Hepatocyte (in vitro differentiated cells): ENCODE data around the gene C18orf54. TPM values are rescaled to one million over a fixed set of nuclear protein-coding genes. Genes with fewer than 3 reads are reported as not detected.
A peak's percentile ranks its signal among the peaks of the same experiment; 100 is the strongest.
"Not testable (repeated sequence)": the region's sequence is repeated elsewhere in the genome, so short reads cannot be mapped to it uniquely, and the experiment has no call there.

Experiments
- DNase-seq: peaks from one replicate; pipeline ENCODE4 v3.0.0-alpha.2; 2016; ENCODE audit warnings: low spot score
- H2AFZ ChIP-seq: fragments of 200-600 bp; sonication (generic); 2 replicates; pipeline ENCODE4 v1.6.0; 2016; ENCODE audit warnings: antibody characterized with exemption, mild to moderate bottlenecking
- H3K27ac ChIP-seq: fragments of 200-600 bp; sonication (generic); 2 replicates; pipeline ENCODE4 v1.5.1; 2016; ENCODE audit warnings: mild to moderate bottlenecking
- H3K27me3 ChIP-seq: fragments of 200-600 bp; sonication (generic); 2 replicates; pipeline ENCODE4 v1.6.1; 2016
- H3K36me3 ChIP-seq: fragments of 200-600 bp; sonication (generic); replicated peaks from 2 replicates; pipeline ENCODE4 v1.5.1; 2016; ENCODE audit warnings: low read depth; ENCODE audit not compliant: insufficient read depth
- H3K4me1 ChIP-seq: fragments of 200-600 bp; sonication (generic); 2 replicates; pipeline ENCODE4 v1.5.1; 2016; ENCODE audit warnings: mild to moderate bottlenecking, moderate library complexity; ENCODE audit not compliant: insufficient read depth
- H3K4me2 ChIP-seq: fragments of 200-600 bp; sonication (generic); 2 replicates; pipeline ENCODE4 v1.6.0; 2016
- H3K4me3 ChIP-seq: fragments of 200-600 bp; sonication (generic); 2 replicates; pipeline ENCODE4 v1.5.1; 2016; ENCODE audit warnings: mild to moderate bottlenecking
- H3K79me2 ChIP-seq: fragments of 200-600 bp; sonication (generic); 2 replicates; pipeline ENCODE4 v1.6.0; 2017; ENCODE audit warnings: mild to moderate bottlenecking
- H3K9me2 ChIP-seq: fragments of 200-600 bp; sonication (generic); replicated peaks from 2 replicates; pipeline ENCODE4 v1.6.0; 2017; ENCODE audit warnings: mild to moderate bottlenecking; ENCODE audit not compliant: insufficient read depth
- H3K9me3 ChIP-seq: fragments of 200-600 bp; sonication (generic); 2 replicates; pipeline ENCODE4 v1.5.1; 2016; ENCODE audit warnings: low read depth, mild to moderate bottlenecking
- H4K20me1 ChIP-seq: fragments of 200-600 bp; sonication (generic); 2 replicates; pipeline ENCODE4 v1.6.0; 2016; ENCODE audit warnings: mild to moderate bottlenecking; ENCODE audit not compliant: insufficient read depth, poor library complexity, severe bottlenecking
- EZH2 ChIP-seq: fragments of 200-600 bp; sonication (generic); IDR thresholded peaks from 2 replicates; pipeline ENCODE4 v1.6.1; 2016; ENCODE audit warnings: antibody characterized with exemption, mild to moderate bottlenecking, borderline replicate concordance
- EZH2phosphoT487 ChIP-seq: fragments of 200-600 bp; sonication (generic); IDR thresholded peaks from one replicate; pipeline ENCODE4 v1.6.1; 2018; ENCODE audit warnings: antibody characterized with exemption, mild to moderate bottlenecking, low read depth, moderate library complexity; ENCODE audit not compliant: unreplicated experiment, severe bottlenecking
- WGBS: methylation state at CpG from one replicate; pipeline ENCODE4 v1.1.6; 2016; ENCODE audit warnings: low lambda C conversion rate; ENCODE audit errors: missing lambda C conversion rate; 5-methylcytosine and 5-hydroxymethylcytosine counted together
- polyA plus RNA-seq: library from polyadenylated mRNA; unstranded; fragments of >200 nt; fragmentation: Nextera tagmentation; extraction: Ambion mirVana; gene quantifications from 2 replicates; pipeline ENCODE4 v1.2.1, GENCODE V29; 2016
- total RNA-seq: library from RNA; depleted of rRNA; stranded (reverse); fragments of >200 nt; gene quantifications from 2 replicates; pipeline ENCODE4 v1.2.3, GENCODE V29; 2014
- TF ChIP-seq, protein P1 (sequence below): fragments of 200-600 bp; sonication (generic); IDR thresholded peaks from 2 replicates; pipeline ENCODE4 v1.5.1; 2016; ENCODE audit warnings: antibody characterized with exemption, mild to moderate bottlenecking; ENCODE audit not compliant: poor library complexity

Gene C18orf54
- total RNA-seq (1.8 and 6.5 TPM in 2 replicates), polyA plus RNA-seq (1.1 and 1.3 TPM in 2 replicates)

DNA sequence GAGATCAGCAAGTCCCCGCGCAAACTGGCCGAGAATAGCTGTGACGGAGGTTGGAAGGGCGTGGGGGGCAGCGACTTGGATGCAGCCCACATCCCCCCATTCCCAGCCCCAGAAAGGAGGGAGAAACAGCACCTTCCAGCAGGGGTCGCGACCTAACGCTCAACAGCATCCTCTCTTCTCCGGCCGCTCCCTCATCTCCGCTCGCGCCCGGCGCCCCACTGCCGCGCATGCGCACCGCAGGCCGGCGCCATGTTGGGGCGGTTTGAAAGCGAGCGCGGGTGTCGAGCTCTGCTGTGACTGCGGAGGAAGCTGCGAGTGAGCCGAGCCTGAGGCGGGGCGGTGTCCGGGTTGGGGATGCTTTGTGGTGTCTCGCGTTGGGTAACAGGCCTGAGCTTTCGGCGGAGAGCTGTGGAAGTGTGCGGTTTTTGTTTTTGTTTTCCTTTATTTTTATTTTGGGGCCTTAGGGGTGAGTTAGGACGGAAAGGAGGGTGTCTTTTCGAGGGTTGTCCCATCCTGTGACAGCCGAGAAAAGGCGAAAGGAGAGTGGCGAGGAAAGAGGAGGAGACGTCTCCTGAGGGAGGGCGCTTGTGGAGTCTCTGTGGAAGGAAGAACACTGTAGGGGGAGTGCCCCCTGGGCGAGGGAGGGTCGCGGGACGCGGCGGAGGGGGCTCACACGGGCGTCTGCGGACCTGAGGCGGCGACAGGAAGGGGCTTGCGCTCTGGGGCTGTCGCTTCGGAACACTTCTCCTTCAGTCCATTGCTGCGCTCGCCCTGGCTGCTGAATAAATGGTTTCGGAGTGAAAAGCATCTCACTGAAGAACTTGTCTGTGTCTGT lies at the start of gene C18orf54, which contains the start of gene STARD6:
Gene C18orf54 (plus strand): TSS at position 247 of the 835 bp plus-strand sequence. CDS start 2,667 bp downstream, outside the sequence.
Gene STARD6 (minus strand): TSS at position 199 of the 835 bp plus-strand sequence. CDS start 3,285 bp downstream, outside the sequence.
- Histone ChIP-seq H3K27ac (peak within 1 kb of the TSS; percentile 57), H2AFZ (peak within 1 kb of the TSS; percentile 91), H3K4me3 (peak within 1 kb of the TSS; percentile 86), H3K27me3 (no peaks in the 10 kb centered on the region), H3K9me3 (no peaks in the 10 kb centered on the region), H3K79me2 (peaks cover 5% of the 10 kb centered on the region), H3K4me2 (peak within 1 kb of the TSS; percentile 93), H3K9me2 (no peaks in the 10 kb centered on the region), H4K20me1 (no peaks in the 10 kb centered on the region), H3K36me3 (no peaks in the 10 kb centered on the region), H3K4me1 (peaks cover 5% of the 10 kb centered on the region)
- TF ChIP-seq, protein P1, sequence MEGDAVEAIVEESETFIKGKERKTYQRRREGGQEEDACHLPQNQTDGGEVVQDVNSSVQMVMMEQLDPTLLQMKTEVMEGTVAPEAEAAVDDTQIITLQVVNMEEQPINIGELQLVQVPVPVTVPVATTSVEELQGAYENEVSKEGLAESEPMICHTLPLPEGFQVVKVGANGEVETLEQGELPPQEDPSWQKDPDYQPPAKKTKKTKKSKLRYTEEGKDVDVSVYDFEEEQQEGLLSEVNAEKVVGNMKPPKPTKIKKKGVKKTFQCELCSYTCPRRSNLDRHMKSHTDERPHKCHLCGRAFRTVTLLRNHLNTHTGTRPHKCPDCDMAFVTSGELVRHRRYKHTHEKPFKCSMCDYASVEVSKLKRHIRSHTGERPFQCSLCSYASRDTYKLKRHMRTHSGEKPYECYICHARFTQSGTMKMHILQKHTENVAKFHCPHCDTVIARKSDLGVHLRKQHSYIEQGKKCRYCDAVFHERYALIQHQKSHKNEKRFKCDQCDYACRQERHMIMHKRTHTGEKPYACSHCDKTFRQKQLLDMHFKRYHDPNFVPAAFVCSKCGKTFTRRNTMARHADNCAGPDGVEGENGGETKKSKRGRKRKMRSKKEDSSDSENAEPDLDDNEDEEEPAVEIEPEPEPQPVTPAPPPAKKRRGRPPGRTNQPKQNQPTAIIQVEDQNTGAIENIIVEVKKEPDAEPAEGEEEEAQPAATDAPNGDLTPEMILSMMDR: peak; percentile 54
- no peak for TF ChIP-seq EZH2phosphoT487
- DNase-seq: peak; percentile 94
- WGBS: 2% methylated on average over 58 of the region's 62 CpGs

DNA sequence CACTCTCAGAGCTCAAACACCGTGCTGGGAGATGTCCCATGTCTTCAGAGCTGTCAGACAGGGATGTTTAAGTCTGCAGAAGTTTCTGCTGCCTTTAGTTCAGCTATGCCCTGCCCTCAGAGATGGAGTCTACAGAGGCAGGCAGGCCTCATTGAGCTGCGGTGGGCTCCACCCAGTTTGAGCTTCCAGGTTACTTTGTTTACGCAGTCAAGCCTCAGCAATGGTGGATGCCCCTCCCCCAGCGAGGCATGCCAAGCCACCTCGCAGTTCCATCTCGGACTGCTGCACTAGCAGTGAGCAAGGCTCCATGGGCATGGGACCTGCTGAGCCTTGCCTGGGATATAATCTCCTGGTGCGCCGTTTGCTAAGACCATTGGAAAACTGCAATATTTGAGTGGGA lies 48.1 kb upstream of the C18orf54 start:
- not testable (repeated sequence) for H3K4me2 ChIP-seq, H3K9me2 ChIP-seq, H2AFZ ChIP-seq, H3K4me1 ChIP-seq, H3K4me3 ChIP-seq, H3K27ac ChIP-seq, DNase-seq, H3K9me3 ChIP-seq, H3K79me2 ChIP-seq, H3K27me3 ChIP-seq, H4K20me1 ChIP-seq, H3K36me3 ChIP-seq
- 76% methylated on average over 8 of the region's 8 CpGs for WGBS

DNA sequence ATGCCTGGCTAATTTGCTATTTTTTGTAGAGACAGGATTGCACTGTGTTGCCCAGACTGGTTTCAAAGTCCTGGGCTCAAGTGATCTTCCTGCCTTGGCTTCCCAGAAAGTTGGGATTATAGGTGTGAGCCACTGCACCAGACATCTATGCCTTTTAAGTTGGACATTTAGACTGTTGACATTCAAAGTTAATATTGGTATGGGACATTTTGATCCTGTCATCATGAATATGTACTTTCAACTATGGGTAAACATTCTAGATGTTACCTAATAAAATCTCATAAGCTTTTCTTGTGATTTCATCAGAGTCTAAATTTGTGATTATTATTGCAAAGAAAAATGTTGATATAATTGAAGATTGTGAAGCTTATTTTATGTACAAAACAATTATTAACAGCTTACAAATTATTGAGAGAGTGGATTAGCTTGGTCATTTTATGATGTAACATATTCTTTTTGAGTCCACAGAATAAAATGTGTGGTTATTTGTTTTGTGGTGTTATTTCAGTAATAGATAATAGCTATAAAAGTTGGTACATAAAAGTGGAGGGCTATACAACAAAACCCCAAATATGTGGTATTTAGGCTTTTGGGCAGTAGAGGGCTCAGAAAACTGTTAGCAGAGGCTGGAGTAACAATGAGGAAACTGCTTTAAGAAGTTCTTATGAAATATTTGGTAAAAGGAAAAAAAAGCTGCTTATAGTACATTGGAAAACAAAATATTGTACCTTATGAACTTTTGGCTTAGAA lies 41.5 kb upstream of the C18orf54 start:
- Histone ChIP-seq H3K27me3 (no peaks in the 10 kb centered on the region), H3K79me2 (no peaks in the 10 kb centered on the region), H3K9me3 (no peaks in the 10 kb centered on the region), H3K9me2 (no peaks in the 10 kb centered on the region), H3K4me2 (no peak overlapping the region), H2AFZ (no peak overlapping the region), H3K36me3 (no peaks in the 10 kb centered on the region), H3K4me3 (no peak overlapping the region), H3K4me1 (no peaks in the 10 kb centered on the region), H4K20me1 (no peaks in the 10 kb centered on the region), H3K27ac (no peak overlapping the region)
- no peak for DNase-seq
- no peak for TF ChIP-seq EZH2phosphoT487
- no peak for TF ChIP-seq EZH2
- TF ChIP-seq, protein P1: no peak

DNA sequence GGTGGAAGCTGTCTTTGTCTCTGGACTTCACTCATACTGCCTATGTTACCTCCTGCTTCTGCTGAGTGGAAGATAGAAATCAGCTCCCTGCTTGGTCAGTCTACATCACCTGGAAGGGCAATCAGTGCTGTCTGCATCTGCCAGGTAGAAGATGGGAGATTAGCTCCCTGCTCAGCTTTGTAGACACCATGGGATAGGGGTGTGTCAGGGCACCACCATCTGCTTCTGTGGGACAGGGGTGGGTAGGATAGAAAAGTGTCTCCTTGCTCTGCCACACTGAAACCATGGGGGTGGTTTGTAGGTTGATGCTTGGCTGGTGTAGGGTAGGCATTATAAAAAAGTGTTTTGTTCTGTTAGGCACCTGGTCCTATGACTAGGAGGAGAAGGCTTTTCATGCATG lies 34.1 kb upstream of the C18orf54 start:
- no peaks in the 10 kb centered on the region for H3K4me1 ChIP-seq
- no peak for DNase-seq
- H3K36me3 ChIP-seq: no peaks in the 10 kb centered on the region
- no peak for TF ChIP-seq EZH2phosphoT487
- no peak for TF ChIP-seq EZH2
- TF ChIP-seq, protein P1: no peak
- H3K4me3 ChIP-seq: no peak overlapping the region
- H3K4me2 ChIP-seq: no peak overlapping the region
- no peak overlapping the region for H3K27ac ChIP-seq
- no peaks in the 10 kb centered on the region for H3K27me3 ChIP-seq
- H2AFZ ChIP-seq: no peak overlapping the region
- no peaks in the 10 kb centered on the region for H3K9me3 ChIP-seq
- no peaks in the 10 kb centered on the region for H3K79me2 ChIP-seq
- no peaks in the 10 kb centered on the region for H3K9me2 ChIP-seq
- no peaks in the 10 kb centered on the region for H4K20me1 ChIP-seq
